ENCODE data around the gene SORCS2. TPM values are rescaled to one million over a fixed set of nuclear protein-coding genes. Genes with fewer than 3 reads are reported as not detected.

The SORCS2 gene
- total RNA-seq, 1 donor from 2014 or later = 13.4 TPM

GRCh38 chr4:7147261-7147660 is 45.1 kb upstream of the SORCS2 start:
- peaks cover 22% of the 10 kb centered on the region for H3K4me1 Mint-ChIP-seq (ENCODE audit: unreplicated experiment)
- H3K4me3 Mint-ChIP-seq = peak overlapping the region; percentile 51
- no peaks in the 10 kb centered on the region for H3K36me3 Mint-ChIP-seq
- no peak for TF ChIP-seq CTCF (conservative IDR thresholded peaks at IDR 0.05)
- H3K27me3 Mint-ChIP-seq = peaks cover 13% of the 10 kb centered on the region
- H3K9me3 Mint-ChIP-seq = no peaks in the 10 kb centered on the region
- H3K27ac Mint-ChIP-seq = peak overlapping the region; percentile 29
- no peak for DNase-seq (ENCODE audit: extremely low spot score, unreplicated experiment)

GRCh38 chr4:7147661-7148310 is 44.6 kb upstream of the SORCS2 start:
- no peaks in the 10 kb centered on the region for H3K36me3 Mint-ChIP-seq
- H3K4me1 Mint-ChIP-seq (ENCODE audit: unreplicated experiment) = peaks cover 21% of the 10 kb centered on the region
- no peak for DNase-seq (ENCODE audit: extremely low spot score, unreplicated experiment)
- no peak for TF ChIP-seq CTCF (conservative IDR thresholded peaks at IDR 0.05)
- peak overlapping the region; percentile 29 for H3K27ac Mint-ChIP-seq
- no peaks in the 10 kb centered on the region for H3K9me3 Mint-ChIP-seq
- H3K4me3 Mint-ChIP-seq = peak overlapping the region; percentile 51
- peaks cover 14% of the 10 kb centered on the region for H3K27me3 Mint-ChIP-seq

GRCh38 chr4:7148337-7148736 is 44.0 kb upstream of the SORCS2 start:
- no peak overlapping the region for H3K27ac Mint-ChIP-seq

DNA sequence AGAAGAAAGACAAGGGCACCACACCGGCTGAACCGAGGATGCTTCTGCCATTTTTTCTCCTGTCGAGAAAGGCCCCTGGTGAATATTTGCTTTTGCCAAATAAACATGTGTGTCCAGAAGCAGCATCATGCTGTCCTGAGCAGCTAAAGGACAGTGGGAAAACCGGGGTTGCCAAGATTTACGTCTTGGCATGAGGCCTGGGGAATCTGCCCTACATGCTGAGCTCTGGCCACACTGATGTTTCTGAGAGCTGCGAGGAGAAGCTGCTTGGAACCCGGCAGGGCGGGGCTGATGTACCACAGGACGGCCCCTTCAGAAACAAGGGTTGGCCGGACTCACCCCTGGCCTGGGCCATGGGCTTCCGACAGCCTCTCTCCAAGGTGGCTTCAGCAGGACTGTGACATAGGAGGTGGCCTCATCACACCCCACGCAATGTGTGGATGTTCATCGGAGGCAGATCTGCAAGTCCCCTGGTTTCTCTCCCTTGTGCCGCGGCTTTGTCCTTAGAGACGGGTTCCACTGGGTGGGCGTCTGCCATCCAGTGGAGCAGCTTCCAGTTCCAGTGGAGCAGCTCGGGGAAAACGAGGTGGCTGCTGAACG is 42.2 kb upstream of the SORCS2 start:
- Mint-ChIP-seq H3K36me3 (no peaks in the 10 kb centered on the region), H3K9me3 (no peaks in the 10 kb centered on the region), H3K4me3 (no peak overlapping the region), H3K27ac (no peak overlapping the region), H3K4me1 (ENCODE audit: unreplicated experiment) (peaks cover 16% of the 10 kb centered on the region), H3K27me3 (peaks cover 17% of the 10 kb centered on the region)
- DNase-seq (ENCODE audit: extremely low spot score, unreplicated experiment) = no peak
- TF ChIP-seq CTCF (conservative IDR thresholded peaks at IDR 0.05) = no peak

More at GRCh38 chr4:7148337-7148736, 44.0 kb upstream of the SORCS2 start:
- no peak for DNase-seq (ENCODE audit: extremely low spot score, unreplicated experiment)
- peaks cover 16% of the 10 kb centered on the region for H3K4me1 Mint-ChIP-seq (ENCODE audit: unreplicated experiment)
- TF ChIP-seq CTCF (conservative IDR thresholded peaks at IDR 0.05) = no peak
- H3K9me3 Mint-ChIP-seq = no peaks in the 10 kb centered on the region
- peaks cover 17% of the 10 kb centered on the region for H3K27me3 Mint-ChIP-seq
- no peaks in the 10 kb centered on the region for H3K36me3 Mint-ChIP-seq
- no peak overlapping the region for H3K4me3 Mint-ChIP-seq

DNA sequence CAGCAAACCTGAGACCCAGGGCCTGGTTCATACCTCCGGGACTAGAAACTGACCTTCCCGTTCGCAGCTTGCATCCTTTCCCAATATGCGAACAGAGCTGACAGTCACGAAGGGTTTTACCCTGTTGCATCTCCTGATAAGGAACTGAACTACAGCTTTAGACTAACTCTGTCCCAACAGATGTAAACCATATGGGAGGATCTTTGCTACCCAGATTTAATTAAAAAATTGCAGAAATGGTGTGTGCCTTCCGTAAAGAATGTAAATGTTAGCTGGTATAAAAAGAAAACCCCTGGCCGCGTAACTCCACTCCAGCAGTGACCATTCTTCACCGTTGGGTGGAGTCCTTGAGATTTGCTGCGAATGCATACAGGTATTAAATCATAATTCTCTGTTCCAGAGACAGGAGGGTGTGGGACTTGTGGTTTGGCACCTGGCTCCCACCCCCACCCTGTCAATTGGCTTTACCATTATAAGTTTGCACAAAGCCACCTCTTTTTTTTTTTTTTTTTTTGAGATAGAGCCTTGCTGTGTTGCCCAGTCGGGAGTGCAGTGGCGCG is 40.6 kb upstream of the SORCS2 start:
- H3K4me3 Mint-ChIP-seq = no peak overlapping the region

More for the DNA sequence above, 40.6 kb upstream of the SORCS2 start:
- DNase-seq (ENCODE audit: extremely low spot score, unreplicated experiment) = no peak
- Mint-ChIP-seq H3K4me1 (ENCODE audit: unreplicated experiment) (peaks cover 25% of the 10 kb centered on the region), H3K27me3 (peaks cover 18% of the 10 kb centered on the region), H3K36me3 (no peaks in the 10 kb centered on the region), H3K9me3 (no peaks in the 10 kb centered on the region), H3K27ac (no peak overlapping the region)
- TF ChIP-seq CTCF (conservative IDR thresholded peaks at IDR 0.05) = peak; percentile 27
